Coronary artery (tissue), 2 donors: ENCODE data around the gene LRRC8B.

Source experiments
- DNase-seq: peaks from one replicate; pipeline ENCODE4 v3.0.0-alpha.2; 2017; ENCODE audit warnings: low spot score
- H3K27ac ChIP-seq, 2 donors: fragments of 200-600 bp; sonication (generic); one replicate each; pipeline ENCODE4 v1.5.1; 2016 to 2019
- H3K4me3 ChIP-seq: fragments of 200-600 bp; sonication (generic); 2 replicates; pipeline ENCODE4 v1.5.1; 2016; ENCODE audit warnings: mild to moderate bottlenecking, moderate library complexity
- CTCF ChIP-seq: fragments of 200-600 bp; sonication (generic); IDR thresholded peaks from one replicate; pipeline ENCODE4 v1.5.1; 2019; ENCODE audit warnings: antibody characterized with exemption

Gene LRRC8B

GRCh38 chr1:89548122-89548857 is 23.7 kb downstream of the LRRC8B start:
- no peak for TF ChIP-seq CTCF
- Histone ChIP-seq H3K27ac (peak overlapping the region in 1 of 2 donors; percentile 2), H3K4me3 (no peak overlapping the region)
- no peak for DNase-seq

GRCh38 chr1:89550995-89551394 is 26.4 kb downstream of the LRRC8B start:
- no peak for TF ChIP-seq CTCF
- H3K4me3 ChIP-seq, result no peak overlapping the region
- no peak for DNase-seq
- H3K27ac ChIP-seq, result no peak overlapping the region

GRCh38 chr1:89552471-89553081 is 27.9 kb downstream of the LRRC8B start:
- H3K4me3 ChIP-seq, result peak overlapping the region; percentile 13
- peak overlapping the region in 1 of 2 donors; percentile 29 for H3K27ac ChIP-seq
- no peak for TF ChIP-seq CTCF
- DNase-seq, result no peak

GRCh38 chr1:89553157-89553556 is 28.5 kb downstream of the LRRC8B start:
- DNase-seq, result no peak
- Histone ChIP-seq H3K4me3 (no peak overlapping the region), H3K27ac (no peak overlapping the region)
- no peak for TF ChIP-seq CTCF

- Histone ChIP-seq H3K4me3 (no peak overlapping the region), H3K27ac (peak overlapping the region in 1 of 2 donors; percentile 65)
- no peak for TF ChIP-seq CTCF
- no peak for DNase-seq
Measured at GRCh38 chr1:89555550-89555949, 30.9 kb downstream of the LRRC8B start.

- Histone ChIP-seq H3K27ac (peak overlapping the region in 1 of 2 donors; percentile 65), H3K4me3 (no peak overlapping the region)
- no peak for TF ChIP-seq CTCF
- DNase-seq, result no peak
Measured at GRCh38 chr1:89556726-89557444, 32.3 kb downstream of the LRRC8B start.
